Measurements from ENCODE around the gene FKBP11. TPM values are rescaled to one million over a fixed set of nuclear protein-coding genes. Genes with fewer than 3 reads are reported as not detected.

FKBP11 gene
- total RNA-seq, 4 donors from 2014 or later = 6.1 to 13.6 (median 10.7) TPM

- peaks cover 0 to 12% (median 0%) of the 10 kb centered on the region in 3 donors for H3K36me3 ChIP-seq
- no peak for DNase-seq (ENCODE audit: low spot score in 2 of 2)
- H3K27ac ChIP-seq = no peak overlapping the region
- TF ChIP-seq POLR2A (IDR thresholded peaks at IDR 0.05) = no peak
- TF ChIP-seq CTCF (IDR thresholded peaks at IDR 0.05) = no peak
- no peak for TF ChIP-seq EP300 (IDR thresholded peaks at IDR 0.05)
- H3K9me3 ChIP-seq = no peaks in the 10 kb centered on the region
- WGBS, 2 donors = 92 to 97% methylated on average over 3 of the region's 3 CpGs
- no peak overlapping the region for H3K4me3 ChIP-seq
- H3K4me1 ChIP-seq = peaks cover 0 to 30% (median 15%) of the 10 kb centered on the region in 4 donors
- no peaks in the 10 kb centered on the region for H3K27me3 ChIP-seq
Measured at GRCh38 chr12:48954061-48954460, 28.8 kb upstream of the FKBP11 start.

DNA sequence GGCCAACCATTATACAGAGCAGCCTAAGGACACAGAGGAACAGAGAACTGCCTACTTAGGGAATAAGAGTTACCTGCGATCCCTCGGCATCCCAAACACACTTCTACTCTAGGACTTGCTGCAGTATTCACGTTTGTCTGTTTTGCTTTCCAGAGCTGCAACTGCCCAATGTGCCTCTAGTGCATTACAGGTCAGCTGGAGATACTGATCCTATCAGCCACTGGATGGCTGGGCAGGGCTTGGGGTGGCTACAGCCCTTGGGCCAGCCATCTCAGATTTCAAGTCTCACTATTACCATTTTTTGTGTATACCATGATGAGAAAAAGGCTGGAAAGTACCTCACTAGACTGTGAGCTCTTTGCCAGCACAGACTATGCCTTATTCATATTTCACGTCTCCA lies 27.4 kb upstream of the FKBP11 start:
- no peaks in the 10 kb centered on the region for H3K27me3 ChIP-seq
- H3K4me3 ChIP-seq = no peak overlapping the region
- no peak for DNase-seq (ENCODE audit: low spot score in 2 of 2)
- H3K36me3 ChIP-seq = peaks cover 0 to 12% (median 0%) of the 10 kb centered on the region in 3 donors
- no peaks in the 10 kb centered on the region for H3K9me3 ChIP-seq
- 85 to 86% methylated on average over 4 of the region's 4 CpGs for WGBS, 2 donors
- peaks cover 0 to 26% (median 11%) of the 10 kb centered on the region in 4 donors for H3K4me1 ChIP-seq
- no peak overlapping the region for H3K27ac ChIP-seq
- TF ChIP-seq POLR2A (IDR thresholded peaks at IDR 0.05) = no peak
- no peak for TF ChIP-seq EP300 (IDR thresholded peaks at IDR 0.05)
- TF ChIP-seq CTCF (IDR thresholded peaks at IDR 0.05) = no peak

GRCh38 chr12:48947727-48948126 lies 22.4 kb upstream of the FKBP11 start:
- Histone ChIP-seq H3K4me1 (peaks cover 0 to 18% (median 0%) of the 10 kb centered on the region in 4 donors), H3K27me3 (no peaks in the 10 kb centered on the region), H3K9me3 (no peaks in the 10 kb centered on the region), H3K4me3 (no peak overlapping the region), H3K27ac (no peak overlapping the region), H3K36me3 (peaks cover 0 to 10% (median 0%) of the 10 kb centered on the region in 3 donors)
- TF ChIP-seq EP300 (IDR thresholded peaks at IDR 0.05) = no peak
- TF ChIP-seq POLR2A (IDR thresholded peaks at IDR 0.05) = no peak
- TF ChIP-seq CTCF (IDR thresholded peaks at IDR 0.05) = no peak
- 93 to 99% methylated on average over 3 of the region's 3 CpGs for WGBS, 2 donors
- DNase-seq (ENCODE audit: low spot score in 2 of 2) = no peak

DNA sequence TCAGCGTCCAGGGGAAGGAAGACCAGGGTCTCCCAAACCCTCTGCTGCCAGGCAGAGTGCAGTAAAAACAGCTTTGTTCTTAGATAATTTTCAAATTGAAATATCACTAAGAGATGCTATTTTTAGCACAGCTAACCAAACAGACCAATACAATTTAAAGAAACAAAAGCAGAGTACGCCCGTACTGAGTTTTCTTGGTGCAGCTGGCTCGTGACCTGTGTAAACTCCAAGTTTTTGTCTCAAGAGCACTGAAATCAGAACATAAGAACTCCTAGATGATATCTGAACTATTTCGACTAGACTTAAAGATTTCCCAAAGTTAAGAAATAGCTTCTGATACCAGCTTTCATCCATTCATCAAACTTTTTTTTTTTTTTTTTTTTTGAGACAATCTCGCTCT lies 21.7 kb upstream of the FKBP11 start:
- H3K27me3 ChIP-seq = no peaks in the 10 kb centered on the region

GRCh38 chr12:48946205-48946604 lies 20.9 kb upstream of the FKBP11 start:
- no peaks in the 10 kb centered on the region for H3K9me3 ChIP-seq
- no peak for TF ChIP-seq EP300 (IDR thresholded peaks at IDR 0.05)
- no peak overlapping the region for H3K4me3 ChIP-seq
- peaks cover 0 to 18% (median 0%) of the 10 kb centered on the region in 4 donors for H3K4me1 ChIP-seq
- no peaks in the 10 kb centered on the region for H3K27me3 ChIP-seq
- H3K36me3 ChIP-seq = peaks cover 0 to 10% (median 3%) of the 10 kb centered on the region in 3 donors
- no peak overlapping the region for H3K27ac ChIP-seq
- DNase-seq (ENCODE audit: low spot score in 2 of 2) = no peak

More for the DNA sequence above, 21.7 kb upstream of the FKBP11 start:
- TF ChIP-seq CTCF (IDR thresholded peaks at IDR 0.05) (no peak), EP300 (IDR thresholded peaks at IDR 0.05) (no peak), POLR2A (IDR thresholded peaks at IDR 0.05) (no peak)
- DNase-seq (ENCODE audit: low spot score in 2 of 2) = no peak
- peaks cover 0 to 18% (median 0%) of the 10 kb centered on the region in 4 donors for H3K4me1 ChIP-seq
- WGBS, 2 donors = 67 to 73% methylated on average over 6 of the region's 6 CpGs
- no peak overlapping the region for H3K4me3 ChIP-seq
- peaks cover 0 to 8% (median 0%) of the 10 kb centered on the region in 3 donors for H3K36me3 ChIP-seq
- H3K9me3 ChIP-seq = no peaks in the 10 kb centered on the region
- no peak overlapping the region for H3K27ac ChIP-seq

DNA sequence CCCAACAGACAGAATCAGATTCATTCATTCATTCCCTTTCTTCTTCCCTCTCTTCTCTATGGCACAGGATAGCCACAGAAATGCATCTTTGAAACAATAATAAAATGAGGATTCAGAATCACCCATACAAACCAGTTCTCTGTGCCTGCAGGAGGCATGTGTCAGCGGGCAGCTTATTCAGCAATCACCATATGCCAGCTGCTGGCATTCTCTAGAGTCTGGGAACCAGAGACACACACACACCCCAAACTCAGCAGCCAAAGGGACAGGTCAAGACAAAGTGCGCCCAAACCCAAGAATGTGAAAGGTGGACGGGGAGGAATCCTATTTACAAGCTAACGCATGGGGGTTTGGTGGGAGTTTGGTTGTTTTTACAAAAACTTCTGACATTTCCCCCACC lies 17.9 kb upstream of the FKBP11 start:
- no peak for DNase-seq (ENCODE audit: low spot score in 2 of 2)
- H3K36me3 ChIP-seq = peaks cover 4 to 32% (median 14%) of the 10 kb centered on the region in 3 donors
- no peak overlapping the region for H3K27ac ChIP-seq
- H3K4me1 ChIP-seq = peaks cover 0 to 18% (median 0%) of the 10 kb centered on the region in 4 donors
- no peaks in the 10 kb centered on the region for H3K27me3 ChIP-seq
- TF ChIP-seq EP300 (IDR thresholded peaks at IDR 0.05) = no peak
- TF ChIP-seq POLR2A (IDR thresholded peaks at IDR 0.05) = no peak
- TF ChIP-seq CTCF (IDR thresholded peaks at IDR 0.05) = no peak
- no peaks in the 10 kb centered on the region for H3K9me3 ChIP-seq
- WGBS, 2 donors = 86 to 88% methylated on average over 4 of the region's 4 CpGs
- H3K4me3 ChIP-seq = no peak overlapping the region
